ENCODE measurements around the gene RRP15. TPM values are rescaled to one million over a fixed set of nuclear protein-coding genes. Genes with fewer than 3 reads are reported as not detected.

Gene RRP15
- total and polyA plus RNA-seq, 9 of the 15 experiments (the other 6 are each of a cell fraction or from before 2014, with no cell fraction given), result 9.5 to 58.1 (median 29.3) TPM

GRCh38 chr1:218384581-218384993, 99.5 kb downstream of the RRP15 start:
- H3K27ac ChIP-seq (ENCODE audit: extremely low read depth, low read depth, low read length), result no peak overlapping the region
- in situ Hi-C loops (cut with MboI), result no loop called here
- H3K9ac ChIP-seq (ENCODE audit: insufficient read depth in 1 of 2, low read depth in 2 of 2, low read length in 2 of 2), result no peak overlapping the region
- ATAC-seq (peak; percentile 46), DNase-seq (ENCODE audit: extremely low read depth in 1 of 4, low spot score in 3 of 4) (peak in 1 of 4 experiments; percentile 7), FAIRE-seq (no peak)
- no peaks in the 10 kb centered on the region for H3K79me2 ChIP-seq (ENCODE audit: control insufficient read depth, insufficient read depth, low read length)
- BruUV-seq (replicated peaks), result no TSS peak
- no peak overlapping the region for H3K4me3 ChIP-seq
- POLR2A ChIA-PET, result interaction anchor here (0.8 to 1.4 kb wide), 2 partner anchors 11 to 13 kb away, joined by 3 to 4 read pairs; no protein-coding TSS in a partner anchor
- no peaks in the 10 kb centered on the region for H3K36me3 ChIP-seq (ENCODE audit: control insufficient read depth, insufficient read depth, low read length)
- no peak overlapping the region for H2AFZ ChIP-seq (ENCODE audit: low read depth, low read length)
- H3K9me3 ChIP-seq (replicated peaks; ENCODE audit: control insufficient read depth, insufficient read depth, low read depth, low read length), result no peaks in the 10 kb centered on the region
- H3K9me1 ChIP-seq (ENCODE audit: control insufficient read depth, insufficient read depth, low read length), result no peaks in the 10 kb centered on the region
- H3K27me3 ChIP-seq (ENCODE audit: control insufficient read depth in 2 of 2, insufficient read depth in 2 of 2, low read length in 2 of 2), result peaks cover 4 to 19% of the 10 kb centered on the region in 2 experiments; a peak in 4 of 5 replicates
- H3K4me2 ChIP-seq (ENCODE audit: insufficient read depth, low read length), result no peak overlapping the region
- no peaks in the 10 kb centered on the region for H3K4me1 ChIP-seq (replicated peaks in 1 of 2; ENCODE audit: control insufficient read depth in 2 of 2, insufficient read depth in 2 of 2, low read length in 2 of 2)
- CTCF ChIA-PET (ENCODE audit: low intra/inter-chr PET ratio), result no interaction called here
- intact Hi-C loops (cut with micrococcal nuclease), result no loop called here
- no peaks in the 10 kb centered on the region for H4K20me1 ChIP-seq (replicated peaks; ENCODE audit: control insufficient read depth, insufficient read depth, low read length)
- 0% methylated on average over 5 of the region's 6 CpGs for WGBS (ENCODE audit: insufficient coverage, low coverage, missing lambda C conversion rate)
- TF ChIP-seq ELK3 (CRISPR knock-in tag; IDR thresholded peaks at IDR 0.05) (no peak), ATF3 (IDR thresholded peaks at IDR 0.05) (0 out of 2 replicates have a peak, but pooled peaks have one; percentile 11), ATF3 (CRISPR knock-in tag; conservative IDR thresholded peaks at IDR 0.05) (no peak), ZNF696 (CRISPR knock-in tag; conservative IDR thresholded peaks at IDR 0.05) (no peak), NFE2 (IDR thresholded peaks at IDR 0.05; ENCODE audit: low read depth) (no peak), MAFF (IDR thresholded peaks at IDR 0.05; ENCODE audit: low read length) (no peak), ZBTB7A (IDR thresholded peaks at IDR 0.05; ENCODE audit: borderline replicate concordance, control insufficient read depth, low read depth, low read length) (no peak), NCOA1 (IDR thresholded peaks at IDR 0.05; ENCODE audit: low read depth) (no peak)

Small RNAs within 50 kb of the gene (small RNA-seq; reads per million reads assigned to genes)
- gene AC096638.1, result not detected

Other genes starting within 250 kb of the RRP15 start
- 0.04 and 0.41 TPM in 2 replicates for gene TGFB2, start 60.0 kb downstream of the RRP15 start, total RNA-seq (2014; rRNA removed)
- 0.11 TPM in 1 of 2 replicates, not detected in the other for gene TGFB2, start 60.0 kb downstream of the RRP15 start, total RNA-seq (2014; rRNA removed; fragmentation: Illumina TruSeq; extraction: Trizol)
- 0.04 and 0.14 TPM in 2 replicates for gene TGFB2, start 60.0 kb downstream of the RRP15 start, total RNA-seq (2015; rRNA removed; fragmentation: Illumina TruSeq; extraction: Trizol)
- gene TGFB2, start 60.0 kb downstream of the RRP15 start, total RNA-seq (2021), result 0.04 and 0.11 TPM in 2 replicates
- gene TGFB2, start 60.0 kb downstream of the RRP15 start, polyA plus RNA-seq (2011; rRNA removed), result 0.03 and 0.14 TPM in 2 replicates
- 0.04 TPM in 1 of 2 replicates, not detected in the other for gene TGFB2, start 60.0 kb downstream of the RRP15 start, polyA plus RNA-seq (2014; fragmentation: Illumina TruSeq; extraction: Trizol)
- not detected for gene TGFB2, start 60.0 kb downstream of the RRP15 start, polyA plus RNA-seq (2014; fragmentation: Nextera tagmentation; extraction: Ambion mirVana)
- not detected in 2 replicates for gene TGFB2, start 60.0 kb downstream of the RRP15 start, polyA plus RNA-seq (2014; rRNA removed)

Measured in K562 (cell line).